GM12874 (cell line): ENCODE results near the gene DEFB116.

Experiments
- CTCF ChIP-seq: IDR thresholded peaks from 2 replicates; pipeline ENCODE4 v1.5.1; 2011; ENCODE audit warnings: low read depth, mild to moderate bottlenecking, control low read depth, low read length, moderate library complexity; ENCODE audit not compliant: insufficient read depth

DEFB116 gene, protein sequence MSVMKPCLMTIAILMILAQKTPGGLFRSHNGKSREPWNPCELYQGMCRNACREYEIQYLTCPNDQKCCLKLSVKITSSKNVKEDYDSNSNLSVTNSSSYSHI

GRCh38 chr20:31308535-31309162 lies at the start of gene DEFB116:
DEFB116 (minus strand) TSS chr20:31308585; CDS start chr20:31308585, 0 bp downstream.
- no peak for TF ChIP-seq CTCF

GRCh38 chr20:31355981-31356380 lies 47.6 kb upstream of the DEFB116 start:
- TF ChIP-seq CTCF: no peak

DNA sequence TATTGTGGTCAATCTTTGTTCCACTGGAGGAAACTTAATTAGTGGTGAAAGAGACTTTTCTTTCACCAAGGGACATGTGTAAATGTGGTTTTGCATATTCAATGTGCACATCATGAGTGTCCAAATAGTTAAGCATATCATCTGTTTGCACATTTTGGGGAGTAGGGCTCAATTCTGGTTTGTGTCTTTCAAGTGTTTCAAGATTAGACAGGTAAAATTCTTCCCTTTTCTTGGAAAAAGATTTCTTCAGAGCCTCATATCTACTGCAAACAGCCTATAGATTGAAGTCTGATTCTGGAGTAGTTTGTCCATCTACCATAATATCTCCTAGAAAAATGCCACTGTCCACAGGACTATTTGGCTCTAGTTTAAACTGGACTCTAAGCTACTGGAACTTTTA lies 33.1 kb upstream of the DEFB116 start:
- no peak for TF ChIP-seq CTCF

DNA sequence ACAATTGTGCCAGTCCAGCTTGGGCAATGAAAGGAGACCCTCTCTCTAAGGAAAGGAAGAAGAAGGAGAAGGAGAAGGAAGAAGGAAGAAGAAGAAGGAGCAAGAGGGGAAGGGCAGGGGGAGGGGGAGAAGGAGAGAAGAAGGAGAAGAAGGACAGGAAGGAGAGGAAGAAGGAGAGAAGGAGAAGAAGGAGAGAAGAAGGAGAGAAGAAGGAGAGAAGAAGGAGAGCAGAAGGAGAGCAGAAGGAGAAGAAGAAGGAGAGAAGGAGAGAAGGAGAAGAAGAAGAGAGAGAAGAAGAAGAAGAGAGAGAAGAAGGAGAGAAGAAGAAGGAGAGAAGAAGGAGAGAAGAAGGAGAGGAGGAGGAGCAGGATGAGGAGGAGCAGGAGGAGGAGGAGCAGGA lies 22.5 kb upstream of the DEFB116 start:
- TF ChIP-seq CTCF: no peak

- no peak for TF ChIP-seq CTCF
Measured at GRCh38 chr20:31322504-31322903, 14.1 kb upstream of the DEFB116 start.

DNA sequence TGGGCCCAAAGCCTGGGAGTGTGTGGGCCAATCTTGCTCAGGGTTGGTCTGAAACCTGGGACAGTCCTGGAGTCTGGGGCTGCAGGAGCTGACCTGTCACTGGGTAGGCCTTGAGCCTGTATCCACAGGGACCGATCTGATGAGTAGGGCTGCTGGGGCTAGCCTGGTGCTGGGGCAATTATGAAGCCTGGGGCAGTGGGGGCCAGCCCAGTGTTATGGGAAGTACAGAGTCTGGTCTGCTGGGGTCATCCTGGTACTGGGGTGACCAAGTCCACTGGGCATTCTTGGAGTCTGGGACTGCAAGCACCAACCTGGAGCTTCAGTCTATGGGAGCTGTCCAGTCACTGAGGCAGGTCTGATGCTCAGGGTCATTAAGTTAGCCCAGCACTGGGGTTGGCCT lies 30.2 kb downstream of the DEFB116 start:
- no peak for TF ChIP-seq CTCF

- TF ChIP-seq CTCF: no peak
Measured at GRCh38 chr20:31274441-31274840, 33.9 kb downstream of the DEFB116 start.
